Aorta (tissue), 5 donors: Measurements from ENCODE around the gene WNT11. TPM values are rescaled to one million over a fixed set of nuclear protein-coding genes. Genes with fewer than 3 reads are reported as not detected.

Experiments used
- ATAC-seq: fragments of 200-7000 bp; cut with Tn5 transposase; one replicate; pipeline ENCODE4 v1.9.1; 2022; ENCODE audit warnings: moderate library complexity; ENCODE audit not compliant: low FRiP score
- DNase-seq, 2 donors: peaks; one replicate each; pipeline ENCODE4 v3.0.0-alpha.2; 2020
- H3K27ac ChIP-seq, 2 donors: one replicate each; pipeline ENCODE4 v1.5.1; 2013; ENCODE audit warnings: low read length in 2 of 2, mild to moderate bottlenecking in 2 of 2, moderate library complexity in 2 of 2, control low read depth in 1 of 2, inconsistent platforms in 1 of 2, low read depth in 1 of 2
- H3K27me3 ChIP-seq, 2 donors: one replicate each; pipeline ENCODE4 v1.6.1; 2013; ENCODE audit warnings: control low read depth in 1 of 2, low read length in 1 of 2, mild to moderate bottlenecking in 1 of 2, moderate library complexity in 1 of 2; ENCODE audit not compliant: insufficient read depth in 2 of 2, control insufficient read depth in 1 of 2
- H3K36me3 ChIP-seq, 2 donors: one replicate each; pipeline ENCODE4 v1.6.1; 2013; ENCODE audit warnings: control low read depth in 1 of 2, low read length in 1 of 2, mild to moderate bottlenecking in 1 of 2; ENCODE audit not compliant: insufficient read depth in 2 of 2, control insufficient read depth in 1 of 2
- H3K4me1 ChIP-seq, 2 donors: one replicate each; pipeline ENCODE4 v1.6.1; 2013; ENCODE audit warnings: low read length in 2 of 2, control low read depth in 1 of 2, mild to moderate bottlenecking in 1 of 2, moderate library complexity in 1 of 2; ENCODE audit not compliant: insufficient read depth in 2 of 2, control insufficient read depth in 1 of 2
- H3K4me3 ChIP-seq, 2 donors: one replicate each; pipeline ENCODE4 v1.5.1; 2013; ENCODE audit warnings: low read length in 2 of 2, control low read depth in 1 of 2, mild to moderate bottlenecking in 1 of 2
- H3K9me3 ChIP-seq: one replicate; pipeline ENCODE4 v1.6.1; 2013; ENCODE audit warnings: mild to moderate bottlenecking, low read length; ENCODE audit not compliant: control insufficient read depth
- WGBS, 2 donors: extraction: QIAGEN DNeasy Blood & Tissue Kit; methylation state at CpG; one replicate each; pipeline ENCODE4 v1.1.7; 2013; 5-methylcytosine and 5-hydroxymethylcytosine counted together
- intact Hi-C, 2 donors: fragments of 100-400 bp; cut with DNase I; formaldehyde crosslinking; loops; one replicate each; pipeline versions ENCODE4 v1.14.2 to v1.15.0; 2022
- long read RNA-seq, 2 donors: library from polyadenylated mRNA; unstranded; transcript quantifications; one replicate each; pipeline ENCODE4 v2.0.0, GENCODE V29; 2020 to 2021
- polyA plus RNA-seq, 2 donors: library from polyadenylated mRNA; stranded (reverse); fragments of 200-250 nt; gene quantifications; one replicate each; pipeline ENCODE4 v1.2.3, GENCODE V29; 2013
- total RNA-seq, 2 donors: library from RNA; stranded (reverse); fragmentation: NEBNext Ultra II Directional; extraction: Animal tissue kit (Norgen Biotek cat#: 25700); gene quantifications; one replicate each; pipeline ENCODE4 v1.2.1, GENCODE V29; 2021
- donor health status: healthy with polysubstance abuse.
- donor health status: Bipolar disorder and iron deficiency.
- donor health status: DM: no; HTN: no; CAD: no.
- donor health status: DM: no; HTN: no; CAD: no.
- donor health status: DM: yes; HTN: yes; CAD: no.

Gene WNT11
- 10 to 100 TPM in 1 of 2 donors, 1 to 10 TPM in 1; 7.4 to 30.0 TPM for total RNA-seq
- polyA plus RNA-seq = under 1 TPM; 0.25 to 0.87 TPM
- long read RNA-seq, donor 1, partial matches to known transcripts = 0 of 1 reads
- long read RNA-seq, donor 1, other reads (novel, unspliced or antisense) = 0 of 1 reads
- long read RNA-seq, donor 2, partial matches to known transcripts = 3 of 15 reads
- long read RNA-seq, donor 2, other reads (novel, unspliced or antisense) = 11 of 15 reads

DNA sequence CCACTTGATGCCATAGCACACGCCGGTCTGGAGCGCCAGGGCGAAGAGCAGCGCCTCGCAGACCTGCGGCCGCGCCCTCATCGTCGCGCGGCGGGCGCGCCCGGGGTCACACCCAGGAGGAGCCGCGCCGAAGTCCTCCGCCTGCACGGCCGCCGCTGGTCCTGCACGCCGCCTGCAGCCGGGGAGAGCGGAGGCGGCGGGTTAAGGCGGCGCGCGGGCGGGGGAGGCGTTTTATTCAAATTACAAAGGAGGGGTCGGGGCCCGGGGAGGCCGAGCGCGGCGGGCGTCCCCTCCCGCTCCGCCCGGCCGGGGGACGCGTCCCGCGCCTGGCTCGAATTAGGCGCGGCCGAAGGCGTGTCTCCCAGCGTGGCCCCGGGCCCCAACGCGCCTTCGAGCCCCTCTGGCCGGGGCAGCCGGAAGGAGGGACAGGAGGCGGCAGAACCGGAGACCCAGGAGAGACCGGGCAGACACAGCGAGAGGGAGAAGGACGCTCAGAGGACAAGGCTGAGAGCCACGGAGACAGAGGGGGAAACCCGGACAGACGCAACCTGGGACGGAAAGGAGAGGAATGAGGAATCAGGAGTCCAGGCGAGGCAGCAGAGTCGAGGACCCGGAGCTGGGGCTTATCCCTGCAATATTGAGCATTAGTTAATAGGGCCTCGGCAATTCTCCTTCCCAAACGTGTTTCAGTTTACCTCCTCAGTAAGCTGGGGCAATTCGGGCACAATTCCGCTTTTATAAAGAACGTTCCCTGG, at the start of gene WNT11:
Gene WNT11 (minus strand): TSS at position 176 of the 755 bp plus-strand sequence. CDS start 95 bp downstream, at position 81.
- no peaks in the 10 kb centered on the region for H3K27me3 ChIP-seq
- intact Hi-C loops = loop anchor here (2.0 to 5.0 kb wide), 5 partner anchors 111 to 306 kb away; partner anchors contain the start of gene EMSY (in 2 of the 2)
- WGBS, 2 donors = 1% methylated on average over 75 to 80 of the region's 80 CpGs
- H3K27ac ChIP-seq = no peak within 1 kb of the TSS
- H3K4me3 ChIP-seq = peak within 1 kb of the TSS; percentile 11 to 32
- no peaks in the 10 kb centered on the region for H3K9me3 ChIP-seq
- no peaks in the 10 kb centered on the region for H3K4me1 ChIP-seq
- H3K36me3 ChIP-seq = no peaks in the 10 kb centered on the region
- DNase-seq = peak; percentile 61 to 87
- ATAC-seq = peak; percentile 0

DNA sequence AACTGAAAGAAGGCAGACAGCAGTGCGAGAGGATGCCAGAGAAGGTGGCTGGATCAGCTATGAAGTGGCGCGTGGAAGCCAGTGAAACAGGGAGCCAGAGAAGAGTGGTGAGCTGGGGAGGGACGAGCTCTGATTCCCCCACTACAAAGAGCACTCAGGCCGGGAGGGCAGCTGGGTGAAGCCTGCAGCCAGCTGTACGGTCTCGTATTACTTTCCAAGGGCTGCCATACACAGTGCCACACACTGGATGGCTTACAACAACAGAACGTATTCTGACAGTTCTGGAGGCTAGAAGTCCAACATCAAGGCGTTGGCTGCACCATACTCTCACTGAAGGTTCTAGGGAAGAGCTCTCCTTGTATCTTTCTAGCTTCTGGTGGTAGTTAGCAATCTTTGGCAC, 47.1 kb upstream of the WNT11 start:
- H3K27ac ChIP-seq = no peak overlapping the region
- WGBS, 2 donors = 90 to 91% methylated on average over 9 of the region's 9 CpGs
- no peaks in the 10 kb centered on the region for H3K36me3 ChIP-seq
- DNase-seq = no peak
- no peak overlapping the region for H3K4me3 ChIP-seq
- intact Hi-C loops = no loop called here
- H3K4me1 ChIP-seq = no peaks in the 10 kb centered on the region
- H3K27me3 ChIP-seq = no peaks in the 10 kb centered on the region
- H3K9me3 ChIP-seq = no peaks in the 10 kb centered on the region
- no peak for ATAC-seq

DNA sequence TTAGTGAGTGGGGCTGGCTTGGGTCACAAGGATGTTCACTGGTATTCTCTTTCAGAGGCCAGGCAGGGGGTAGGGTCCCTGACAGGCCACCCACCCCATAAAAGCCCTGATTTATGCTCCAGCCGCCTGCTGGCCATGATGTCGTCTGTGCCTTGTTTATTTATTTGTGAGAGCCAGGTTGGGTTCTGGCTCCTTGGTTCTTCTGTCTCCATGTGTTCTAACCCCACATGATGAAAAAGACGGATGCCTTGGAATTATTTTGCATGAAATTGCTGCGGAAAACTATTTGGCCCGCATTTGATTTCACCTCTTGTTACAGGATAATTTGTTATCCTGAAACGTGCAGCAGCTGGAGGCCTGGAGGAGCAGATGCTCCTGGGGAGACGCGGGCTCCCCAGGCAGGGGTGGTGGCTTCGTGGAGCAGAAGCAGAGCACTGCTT, 46.3 kb upstream of the WNT11 start:
- WGBS, 2 donors = 67 to 73% methylated on average over 9 of the region's 9 CpGs
- no peak overlapping the region for H3K4me3 ChIP-seq
- H3K9me3 ChIP-seq = no peaks in the 10 kb centered on the region
- H3K36me3 ChIP-seq = no peaks in the 10 kb centered on the region
- no peak overlapping the region for H3K27ac ChIP-seq
- no peaks in the 10 kb centered on the region for H3K4me1 ChIP-seq
- intact Hi-C loops = no loop called here
- ATAC-seq (no peak), DNase-seq (no peak)
- no peaks in the 10 kb centered on the region for H3K27me3 ChIP-seq

DNA sequence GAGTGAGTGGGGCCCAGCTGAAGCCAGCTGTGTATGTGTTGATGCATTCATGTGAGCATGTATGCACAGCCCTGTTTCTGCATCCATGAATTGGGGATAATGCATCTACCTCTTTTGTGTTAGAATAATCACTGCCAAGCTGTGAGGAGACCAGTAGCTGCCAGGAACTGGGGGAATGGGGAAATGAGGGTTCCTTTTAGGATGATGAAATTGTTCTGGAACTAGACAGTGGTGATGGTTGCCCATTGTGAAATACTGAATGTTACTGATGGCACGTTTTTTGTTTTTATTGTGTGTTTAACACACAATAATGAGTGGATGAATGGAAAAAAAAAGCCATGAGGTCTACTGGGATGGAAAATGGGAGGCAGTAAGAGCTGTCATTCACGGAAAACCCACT, 45.3 kb upstream of the WNT11 start:
- intact Hi-C loops = no loop called here
- ATAC-seq (peak; percentile 47), DNase-seq (no peak)
- Histone ChIP-seq H3K27me3 (no peaks in the 10 kb centered on the region), H3K4me3 (no peak overlapping the region), H3K36me3 (no peaks in the 10 kb centered on the region), H3K27ac (no peak overlapping the region), H3K9me3 (no peaks in the 10 kb centered on the region), H3K4me1 (no peaks in the 10 kb centered on the region)
- 22 to 60% methylated on average over 2 of the region's 2 CpGs for WGBS, 2 donors

DNA sequence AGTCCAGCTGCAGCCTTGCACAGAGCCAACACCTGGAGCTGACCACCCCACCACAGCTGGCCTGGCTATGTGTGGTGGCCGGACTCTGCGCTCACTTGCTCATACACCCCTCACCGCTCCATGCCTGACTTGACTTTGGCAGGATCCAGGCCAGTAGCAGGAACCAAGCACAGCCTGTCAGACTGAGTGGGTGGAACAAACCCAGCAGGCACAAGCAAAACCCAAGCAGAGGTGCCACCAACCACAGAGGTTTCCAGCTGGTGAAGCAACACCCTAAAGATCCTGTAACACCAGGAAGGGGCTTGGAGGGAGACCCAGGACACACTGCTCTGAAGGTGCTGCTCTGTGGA, 44.9 kb upstream of the WNT11 start:
- ATAC-seq (peak; percentile 26), DNase-seq (no peak)
- H3K4me3 ChIP-seq = no peak overlapping the region
- no peaks in the 10 kb centered on the region for H3K4me1 ChIP-seq
- no peaks in the 10 kb centered on the region for H3K27me3 ChIP-seq
- intact Hi-C loops = no loop called here
- H3K27ac ChIP-seq = no peak overlapping the region
- no peaks in the 10 kb centered on the region for H3K36me3 ChIP-seq
- 43 to 63% methylated on average over 3 of the region's 3 CpGs for WGBS, 2 donors
- H3K9me3 ChIP-seq = no peaks in the 10 kb centered on the region

DNA sequence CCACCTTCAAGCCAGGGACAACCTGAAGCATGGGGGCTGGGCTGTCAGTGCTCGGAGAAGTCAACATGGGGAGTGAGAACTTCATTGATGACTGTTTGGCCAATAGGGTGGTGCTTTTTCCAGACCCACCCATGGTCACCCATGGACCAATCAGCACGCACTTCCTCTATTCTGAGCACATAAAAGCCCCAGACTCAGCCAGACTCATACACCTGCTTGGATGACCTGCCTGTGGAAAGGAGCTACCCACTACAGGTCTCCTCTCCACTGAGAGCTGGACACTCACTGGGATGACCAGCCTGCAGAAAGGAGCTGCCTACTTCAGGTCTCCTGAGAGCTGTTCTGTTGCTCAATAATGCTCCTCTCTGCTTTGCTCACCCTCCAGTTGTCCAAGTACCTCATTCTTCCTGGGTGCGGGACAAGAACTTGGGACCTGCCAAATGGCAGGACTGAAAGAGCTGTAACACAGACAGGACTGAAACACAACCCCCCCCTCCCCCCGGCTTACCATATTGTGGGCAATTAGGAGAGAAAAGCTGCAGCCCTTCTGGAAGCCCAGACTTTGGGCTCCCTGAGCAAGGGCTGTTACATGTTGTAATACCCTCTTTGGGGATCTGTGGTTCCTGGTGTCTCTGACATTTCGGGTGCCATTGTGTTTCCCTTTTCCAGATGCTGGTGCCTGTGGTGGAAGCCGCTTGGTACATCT, 44.4 kb upstream of the WNT11 start:
- H3K4me1 ChIP-seq = no peaks in the 10 kb centered on the region
- no peaks in the 10 kb centered on the region for H3K36me3 ChIP-seq
- WGBS, 2 donors = 90 to 91% methylated on average over 6 of the region's 6 CpGs
- DNase-seq (no peak), ATAC-seq (no peak)
- H3K27me3 ChIP-seq = no peaks in the 10 kb centered on the region
- intact Hi-C loops = no loop called here
- no peak overlapping the region for H3K27ac ChIP-seq
- no peaks in the 10 kb centered on the region for H3K9me3 ChIP-seq
- no peak overlapping the region for H3K4me3 ChIP-seq

DNA sequence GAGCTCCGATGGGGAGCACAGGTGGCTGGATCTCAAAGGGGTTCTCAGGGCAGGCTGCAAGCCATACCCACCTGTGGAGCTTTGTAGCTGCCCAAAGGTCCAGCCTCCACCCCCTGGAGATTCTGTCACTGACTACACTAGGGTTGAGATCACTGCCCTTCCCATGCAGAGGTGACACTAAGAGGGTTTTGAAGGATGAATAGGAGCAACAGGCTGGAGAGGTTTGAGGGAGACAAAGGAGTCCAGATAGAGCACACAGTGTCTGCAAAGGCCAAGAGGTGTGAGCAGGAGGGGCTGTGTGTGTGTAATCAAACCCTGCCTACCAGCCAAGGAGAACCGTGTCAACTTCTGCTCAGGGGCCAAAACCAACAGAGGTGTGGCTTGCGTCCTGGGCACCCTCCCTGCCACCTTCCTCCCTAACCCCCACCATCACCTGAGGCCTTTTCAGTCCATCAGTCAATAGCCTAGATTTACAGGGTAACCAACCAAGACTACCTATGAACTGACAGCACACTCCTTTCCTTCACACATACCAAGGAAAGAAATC, 43.0 kb upstream of the WNT11 start:
- Histone ChIP-seq H3K9me3 (no peaks in the 10 kb centered on the region), H3K4me3 (no peak overlapping the region), H3K27me3 (no peaks in the 10 kb centered on the region), H3K4me1 (no peaks in the 10 kb centered on the region), H3K36me3 (no peaks in the 10 kb centered on the region), H3K27ac (no peak overlapping the region)
- whole genome bisulfite sequencing, 2 donors = 51 to 56% methylated on average over 3 of the region's 3 CpGs
- ATAC-seq (no peak), DNase-seq (no peak)
- intact Hi-C loops = no loop called here

DNA sequence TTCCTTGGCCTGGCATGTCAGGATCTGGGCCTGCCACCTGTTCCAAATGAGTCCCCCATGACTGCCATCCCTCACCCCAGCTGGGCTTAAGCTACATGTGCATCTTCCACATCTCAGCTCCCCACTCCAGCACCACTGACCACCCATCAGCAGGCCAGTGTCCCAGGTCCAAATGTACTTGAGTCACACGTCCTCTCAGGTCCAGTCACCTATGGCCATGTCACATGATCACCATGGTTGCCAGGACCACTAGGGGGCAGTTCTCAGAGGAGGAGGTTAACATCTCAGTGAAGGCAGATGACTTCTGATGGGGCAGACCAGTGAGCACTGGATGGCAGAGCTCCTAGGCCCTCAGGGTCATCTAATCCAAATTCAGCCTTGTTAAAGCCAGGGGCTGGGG, 41.9 kb upstream of the WNT11 start:
- no peak for DNase-seq
- Histone ChIP-seq H3K27me3 (no peaks in the 10 kb centered on the region), H3K27ac (no peak overlapping the region), H3K36me3 (no peaks in the 10 kb centered on the region), H3K4me3 (no peak overlapping the region), H3K4me1 (no peaks in the 10 kb centered on the region), H3K9me3 (no peaks in the 10 kb centered on the region)
- 55 to 61% methylated on average over 1 of the region's 1 CpG for WGBS, 2 donors
- ATAC-seq = no peak
- intact Hi-C loops = no loop called here
